ENCODE data around the gene ECSIT.
"Not testable (repeated sequence)": the region's sequence is repeated elsewhere in the genome, so short reads cannot be mapped to it uniquely, and the experiment has no call there.

Gene ECSIT

DNA sequence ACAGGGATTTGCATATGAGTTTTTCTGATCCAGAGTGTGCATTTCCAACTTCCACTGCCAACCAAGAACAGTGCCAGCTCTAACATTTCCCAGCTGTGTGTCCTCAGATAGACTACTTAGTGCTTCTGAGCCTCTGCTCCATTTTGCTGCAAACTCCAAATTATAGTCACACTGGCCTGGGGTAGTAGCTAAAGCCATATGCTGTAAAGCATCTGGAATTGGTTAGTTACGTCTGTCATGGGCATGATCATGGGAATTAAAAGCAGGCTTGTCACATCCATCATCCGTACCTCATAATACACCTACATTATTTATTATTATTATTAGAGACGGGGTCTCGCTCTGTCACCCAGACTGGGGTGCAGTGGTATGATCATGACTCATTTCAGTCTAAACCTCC lies 55.2 kb downstream of the ECSIT start:
- TF ChIP-seq, protein P1, sequence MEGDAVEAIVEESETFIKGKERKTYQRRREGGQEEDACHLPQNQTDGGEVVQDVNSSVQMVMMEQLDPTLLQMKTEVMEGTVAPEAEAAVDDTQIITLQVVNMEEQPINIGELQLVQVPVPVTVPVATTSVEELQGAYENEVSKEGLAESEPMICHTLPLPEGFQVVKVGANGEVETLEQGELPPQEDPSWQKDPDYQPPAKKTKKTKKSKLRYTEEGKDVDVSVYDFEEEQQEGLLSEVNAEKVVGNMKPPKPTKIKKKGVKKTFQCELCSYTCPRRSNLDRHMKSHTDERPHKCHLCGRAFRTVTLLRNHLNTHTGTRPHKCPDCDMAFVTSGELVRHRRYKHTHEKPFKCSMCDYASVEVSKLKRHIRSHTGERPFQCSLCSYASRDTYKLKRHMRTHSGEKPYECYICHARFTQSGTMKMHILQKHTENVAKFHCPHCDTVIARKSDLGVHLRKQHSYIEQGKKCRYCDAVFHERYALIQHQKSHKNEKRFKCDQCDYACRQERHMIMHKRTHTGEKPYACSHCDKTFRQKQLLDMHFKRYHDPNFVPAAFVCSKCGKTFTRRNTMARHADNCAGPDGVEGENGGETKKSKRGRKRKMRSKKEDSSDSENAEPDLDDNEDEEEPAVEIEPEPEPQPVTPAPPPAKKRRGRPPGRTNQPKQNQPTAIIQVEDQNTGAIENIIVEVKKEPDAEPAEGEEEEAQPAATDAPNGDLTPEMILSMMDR (conservative IDR thresholded peaks at IDR 0.05; ENCODE audit: low read depth, low read length): no peak
- H2AFZ ChIP-seq (ENCODE audit: low read depth): no peak overlapping the region
- no peaks in the 10 kb centered on the region for H3K36me3 ChIP-seq (ENCODE audit: insufficient read depth)
- H3K4me3 ChIP-seq (IDR thresholded peaks at IDR 0.05; ENCODE audit: insufficient read depth, low read depth, low read length): no peak overlapping the region
- no peaks in the 10 kb centered on the region for H4K20me1 ChIP-seq (ENCODE audit: insufficient read depth)
- H3K4me2 ChIP-seq: no peak overlapping the region
- H3K9ac ChIP-seq: no peak overlapping the region
- no peaks in the 10 kb centered on the region for H3K27me3 ChIP-seq (ENCODE audit: insufficient read depth, low read depth)
- H3K79me2 ChIP-seq (ENCODE audit: insufficient read depth, low read depth): no peaks in the 10 kb centered on the region
- H3K27ac ChIP-seq: no peak overlapping the region
- H3K4me1 ChIP-seq (ENCODE audit: low read depth, poor library complexity, severe bottlenecking): no peaks in the 10 kb centered on the region

DNA sequence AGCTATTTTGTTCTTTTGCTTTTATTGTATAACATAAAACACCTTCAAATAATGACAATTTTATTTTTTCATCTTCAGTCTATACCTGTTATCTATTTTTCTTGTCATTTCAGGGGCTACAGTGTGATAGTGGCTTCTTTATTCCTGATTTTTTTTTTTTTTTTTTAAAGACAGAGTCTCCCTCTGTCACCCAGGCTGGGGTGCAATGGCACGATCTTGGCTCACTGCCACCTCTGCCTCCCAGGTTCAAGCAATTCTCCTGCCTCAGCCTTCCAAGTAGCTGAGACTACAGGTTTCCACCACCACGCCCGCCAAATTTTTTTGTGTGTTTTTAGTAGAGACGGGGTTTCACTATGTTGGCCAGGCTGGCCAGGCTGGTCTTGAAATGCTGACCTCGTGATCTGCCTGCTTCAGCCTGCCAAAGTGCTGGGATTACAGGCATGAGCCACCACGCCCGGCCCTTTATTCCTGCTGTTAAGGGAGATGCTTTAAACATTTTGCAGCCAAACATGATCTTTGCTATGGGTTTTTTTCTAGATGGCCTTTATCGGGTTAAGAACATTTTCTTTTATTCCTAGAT lies 60.6 kb downstream of the ECSIT start:
- not testable (repeated sequence) for H4K20me1 ChIP-seq (ENCODE audit: insufficient read depth); H3K4me3 ChIP-seq (IDR thresholded peaks at IDR 0.05; ENCODE audit: insufficient read depth, low read depth, low read length); H3K27ac ChIP-seq; H3K4me1 ChIP-seq (ENCODE audit: low read depth, poor library complexity, severe bottlenecking); H3K4me2 ChIP-seq; H3K36me3 ChIP-seq (ENCODE audit: insufficient read depth); H3K27me3 ChIP-seq (ENCODE audit: insufficient read depth, low read depth); H3K9ac ChIP-seq; H3K79me2 ChIP-seq (ENCODE audit: insufficient read depth, low read depth); H2AFZ ChIP-seq (ENCODE audit: low read depth)

DNA sequence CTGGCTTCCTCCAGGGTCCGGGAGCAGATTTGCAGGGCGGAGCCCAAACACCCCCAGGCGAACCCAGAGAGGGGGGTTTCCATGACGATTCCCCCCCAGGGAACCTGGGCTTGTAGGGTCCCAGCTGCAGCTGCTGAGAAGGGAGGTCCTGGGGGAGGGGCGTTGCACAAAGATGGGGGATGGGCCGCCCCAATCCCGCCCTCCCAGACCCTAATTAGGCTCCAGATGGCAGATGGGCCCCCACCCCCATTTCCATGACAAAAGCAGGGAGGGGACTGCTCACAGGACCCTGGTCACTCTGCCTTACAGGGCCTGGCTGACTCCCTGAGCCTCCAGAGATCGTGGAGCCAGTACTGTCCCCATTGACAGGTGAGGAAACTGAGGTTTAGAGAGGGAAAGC lies 63.3 kb downstream of the ECSIT start:
- Histone ChIP-seq H2AFZ (ENCODE audit: low read depth) (no peak overlapping the region), H4K20me1 (ENCODE audit: insufficient read depth) (no peaks in the 10 kb centered on the region), H3K79me2 (ENCODE audit: insufficient read depth, low read depth) (no peaks in the 10 kb centered on the region), H3K27ac (no peak overlapping the region), H3K36me3 (ENCODE audit: insufficient read depth) (no peaks in the 10 kb centered on the region), H3K9ac (no peak overlapping the region), H3K27me3 (ENCODE audit: insufficient read depth, low read depth) (peaks cover 3% of the 10 kb centered on the region; the same call in 1 of the 2 replicates), H3K4me1 (ENCODE audit: low read depth, poor library complexity, severe bottlenecking) (no peaks in the 10 kb centered on the region), H3K4me2 (no peak overlapping the region), H3K4me3 (IDR thresholded peaks at IDR 0.05; ENCODE audit: insufficient read depth, low read depth, low read length) (no peak overlapping the region)
- TF ChIP-seq, protein P1 (conservative IDR thresholded peaks at IDR 0.05; ENCODE audit: low read depth, low read length): no peak

DNA sequence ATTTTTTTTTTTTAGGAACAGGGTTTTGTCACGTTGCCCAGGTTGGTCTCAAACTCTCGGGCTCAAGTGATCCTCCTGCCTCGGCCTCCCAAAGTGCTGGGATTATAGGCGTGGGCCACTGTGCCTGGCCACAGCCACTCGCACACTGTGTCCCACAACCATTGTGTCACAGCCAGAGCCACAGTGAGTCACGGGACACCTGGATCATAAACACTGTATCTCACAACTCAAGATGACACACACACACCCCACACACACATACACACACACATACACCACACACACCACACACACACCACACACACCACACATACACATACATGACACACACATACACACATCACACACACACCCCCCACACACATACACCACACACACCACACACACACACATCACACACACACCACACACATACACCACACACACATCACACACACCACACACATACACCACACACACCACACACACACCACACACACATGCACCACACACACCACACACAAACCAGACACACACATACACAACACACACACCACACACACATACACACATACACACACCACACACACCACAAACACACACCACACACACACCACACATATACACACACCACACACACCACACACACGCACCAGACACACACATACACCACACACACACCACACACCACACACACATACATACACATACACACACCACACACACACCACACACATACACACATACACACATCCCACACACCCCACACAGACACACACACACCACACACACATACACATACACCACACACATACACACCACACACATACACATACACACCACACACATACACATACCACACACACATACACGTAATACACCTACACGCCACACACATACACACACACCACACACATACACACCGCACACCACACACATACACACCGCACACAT lies 64.3 kb downstream of the ECSIT start:
- Histone ChIP-seq H3K4me1 (ENCODE audit: low read depth, poor library complexity, severe bottlenecking) (no peaks in the 10 kb centered on the region), H3K27ac (no peak overlapping the region), H3K9ac (no peak overlapping the region), H3K79me2 (ENCODE audit: insufficient read depth, low read depth) (no peaks in the 10 kb centered on the region), H2AFZ (ENCODE audit: low read depth) (no peak overlapping the region), H3K36me3 (ENCODE audit: insufficient read depth) (no peaks in the 10 kb centered on the region), H3K27me3 (ENCODE audit: insufficient read depth, low read depth) (peaks cover 6% of the 10 kb centered on the region; the same call in 1 of the 2 replicates), H4K20me1 (ENCODE audit: insufficient read depth) (no peaks in the 10 kb centered on the region), H3K4me3 (IDR thresholded peaks at IDR 0.05; ENCODE audit: insufficient read depth, low read depth, low read length) (no peak overlapping the region), H3K4me2 (no peak overlapping the region)
- TF ChIP-seq, protein P1 (conservative IDR thresholded peaks at IDR 0.05; ENCODE audit: low read depth, low read length): no peak

DNA sequence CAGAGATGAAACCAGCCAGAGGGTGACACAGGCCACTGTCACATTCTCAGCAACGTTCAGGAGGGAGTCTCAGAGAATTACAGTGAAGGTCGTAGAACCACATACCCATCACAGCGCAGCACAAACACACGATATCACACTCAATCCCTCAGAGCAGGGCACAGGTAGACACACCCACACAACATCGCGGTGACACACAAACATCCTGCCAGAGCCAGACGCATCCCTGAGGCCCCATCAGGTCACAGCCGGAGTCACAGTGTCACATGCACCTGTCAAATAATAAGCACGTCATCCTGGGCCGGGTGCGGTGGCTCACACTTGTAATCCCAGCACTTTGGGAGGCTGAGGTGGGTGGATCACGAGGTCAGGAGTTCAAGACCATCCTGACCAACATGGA lies 65.5 kb downstream of the ECSIT start:
- Histone ChIP-seq H3K27me3 (ENCODE audit: insufficient read depth, low read depth) (peaks cover 6% of the 10 kb centered on the region; the same call in 1 of the 2 replicates), H3K27ac (no peak overlapping the region), H3K9ac (no peak overlapping the region), H3K4me3 (IDR thresholded peaks at IDR 0.05; ENCODE audit: insufficient read depth, low read depth, low read length) (no peak overlapping the region), H2AFZ (ENCODE audit: low read depth) (no peak overlapping the region), H4K20me1 (ENCODE audit: insufficient read depth) (no peaks in the 10 kb centered on the region), H3K4me1 (ENCODE audit: low read depth, poor library complexity, severe bottlenecking) (no peaks in the 10 kb centered on the region), H3K36me3 (ENCODE audit: insufficient read depth) (no peaks in the 10 kb centered on the region), H3K4me2 (no peak overlapping the region), H3K79me2 (ENCODE audit: insufficient read depth, low read depth) (no peaks in the 10 kb centered on the region)
- TF ChIP-seq, protein P1 (conservative IDR thresholded peaks at IDR 0.05; ENCODE audit: low read depth, low read length): no peak

All from KMS-11 (cell line).